Activated T-helper 2 cell treated with anti-CD3 and anti-CD28 coated beads, Interferon-gamma antibody, Interleukin-2, Interleukin-4, amounts not matched to agents 10 μg/mL and 5 μg/mL and 100 μg/mL, durations not matched to agents 14 hours and 24 hours and 36 hours (primary cell): ENCODE results near the gene PTK6. TPM values are rescaled to one million over a fixed set of nuclear protein-coding genes. Genes with fewer than 3 reads are reported as not detected.

ENCODE experiments used
- DNase-seq: peaks from one replicate; pipeline ENCODE4 v3.0.0; 2021; ENCODE audit warnings: low spot score
- H3K27ac Mint-ChIP-seq: one replicate; pipeline ENCODE4 v1.8.0; 2021; ENCODE audit warnings: mixed read lengths
- H3K27me3 Mint-ChIP-seq: one replicate; pipeline ENCODE4 v1.8.0; 2021; ENCODE audit warnings: low read depth, mixed read lengths
- H3K36me3 Mint-ChIP-seq: one replicate; pipeline ENCODE4 v1.8.0; 2021; ENCODE audit warnings: low read depth, mixed read lengths
- H3K4me1 Mint-ChIP-seq: one replicate; pipeline ENCODE4 v1.8.0; 2021; ENCODE audit warnings: low read depth, mixed read lengths
- H3K4me3 Mint-ChIP-seq: one replicate; pipeline ENCODE4 v1.8.0; 2021; ENCODE audit warnings: low read depth, mild to moderate bottlenecking, moderate library complexity, mixed read lengths
- H3K9me3 Mint-ChIP-seq: one replicate; pipeline ENCODE4 v1.8.0; 2021; ENCODE audit warnings: mixed read lengths
- intact Hi-C: fragments of 100-400 bp; cut with micrococcal nuclease; formaldehyde crosslinking; loops from one replicate; pipeline ENCODE4 v1.15.1; 2023
- total RNA-seq: library from RNA; stranded (reverse); gene quantifications from 2 replicates; pipeline ENCODE4 v1.2.3, GENCODE V29; 2022

The PTK6 gene
- total RNA-seq, 1 donor from 2014 or later: 0.46 TPM

DNA sequence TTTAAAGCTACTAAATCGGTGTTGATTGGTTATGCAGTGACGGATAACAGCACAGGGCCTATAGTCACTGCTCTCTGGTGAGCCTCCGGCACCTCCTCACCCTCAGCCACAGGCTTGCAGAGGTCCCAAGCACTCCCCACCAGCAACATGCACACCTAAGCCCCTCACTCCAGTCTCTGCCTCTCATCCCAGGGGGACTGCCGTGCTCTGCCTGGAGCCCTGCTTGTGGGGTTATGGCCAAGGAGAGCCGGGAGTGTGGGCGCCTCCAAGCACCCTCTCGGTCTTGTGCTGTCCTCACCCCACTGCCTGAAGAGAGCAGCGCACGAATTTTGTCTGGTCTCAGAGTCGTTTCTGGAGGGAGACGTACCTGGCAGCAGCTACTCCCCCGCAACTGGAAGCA, 31.5 kb downstream of the PTK6 start:
- Mint-ChIP-seq H3K27me3 (peaks cover 17% of the 10 kb centered on the region), H3K4me3 (no peak overlapping the region)

DNA sequence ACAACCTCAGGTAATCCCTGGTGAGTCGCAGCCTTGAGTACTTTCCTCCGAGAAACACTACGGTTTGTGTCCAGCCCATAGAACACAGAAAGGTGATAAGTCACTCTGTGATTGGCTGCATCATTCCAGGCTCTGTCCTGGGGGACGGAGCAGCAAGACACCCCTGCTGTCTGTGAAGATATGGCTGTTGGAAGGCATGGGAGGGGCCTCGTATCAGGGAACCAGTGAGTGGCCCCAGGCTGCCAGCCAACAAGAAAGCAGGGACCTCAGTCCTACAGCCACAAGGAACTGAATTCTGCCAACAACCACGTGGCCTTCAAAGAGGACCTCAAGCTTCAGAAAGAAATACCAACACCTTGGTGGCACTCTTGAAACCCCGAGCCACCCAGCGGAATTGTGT, 31.9 kb downstream of the PTK6 start:
- DNase-seq: no peak
- H3K4me3 Mint-ChIP-seq: no peak overlapping the region
- peaks cover 2% of the 10 kb centered on the region for H3K9me3 Mint-ChIP-seq
- H3K36me3 Mint-ChIP-seq: no peaks in the 10 kb centered on the region
- H3K4me1 Mint-ChIP-seq: no peaks in the 10 kb centered on the region
- H3K27me3 Mint-ChIP-seq: peaks cover 17% of the 10 kb centered on the region
- H3K27ac Mint-ChIP-seq: no peak overlapping the region
- intact Hi-C loops: no loop called here

More for the DNA sequence above, 31.5 kb downstream of the PTK6 start:
- peaks cover 2% of the 10 kb centered on the region for H3K9me3 Mint-ChIP-seq
- H3K36me3 Mint-ChIP-seq: no peaks in the 10 kb centered on the region
- DNase-seq: no peak
- H3K4me1 Mint-ChIP-seq: no peaks in the 10 kb centered on the region
- H3K27ac Mint-ChIP-seq: no peak overlapping the region
- intact Hi-C loops: no loop called here

DNA sequence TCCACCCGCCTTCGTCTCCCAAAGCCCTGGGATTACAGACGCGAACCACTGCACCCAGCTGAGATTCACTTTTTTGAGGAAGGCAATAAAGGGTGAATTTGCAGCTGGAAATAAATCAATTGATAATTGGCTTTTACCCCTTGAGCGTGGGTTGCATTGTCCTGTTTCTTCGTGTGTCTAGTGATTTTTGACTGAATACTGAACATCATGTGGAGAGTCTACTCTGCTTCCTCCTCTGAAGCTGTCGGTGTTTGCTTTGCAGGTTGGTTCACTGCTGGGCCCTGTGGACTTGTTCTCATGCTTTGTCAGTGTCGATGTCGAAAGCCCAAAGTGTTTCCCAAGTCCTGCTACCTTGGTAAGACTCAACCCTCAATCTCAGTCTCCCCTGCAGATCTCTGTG, 32.5 kb downstream of the PTK6 start:
- no peak overlapping the region for H3K27ac Mint-ChIP-seq
- no peaks in the 10 kb centered on the region for H3K4me1 Mint-ChIP-seq
- no peak overlapping the region for H3K4me3 Mint-ChIP-seq
- peaks cover 2% of the 10 kb centered on the region for H3K9me3 Mint-ChIP-seq
- H3K36me3 Mint-ChIP-seq: no peaks in the 10 kb centered on the region
- peaks cover 12% of the 10 kb centered on the region for H3K27me3 Mint-ChIP-seq
- intact Hi-C loops: no loop called here
- DNase-seq: no peak

DNA sequence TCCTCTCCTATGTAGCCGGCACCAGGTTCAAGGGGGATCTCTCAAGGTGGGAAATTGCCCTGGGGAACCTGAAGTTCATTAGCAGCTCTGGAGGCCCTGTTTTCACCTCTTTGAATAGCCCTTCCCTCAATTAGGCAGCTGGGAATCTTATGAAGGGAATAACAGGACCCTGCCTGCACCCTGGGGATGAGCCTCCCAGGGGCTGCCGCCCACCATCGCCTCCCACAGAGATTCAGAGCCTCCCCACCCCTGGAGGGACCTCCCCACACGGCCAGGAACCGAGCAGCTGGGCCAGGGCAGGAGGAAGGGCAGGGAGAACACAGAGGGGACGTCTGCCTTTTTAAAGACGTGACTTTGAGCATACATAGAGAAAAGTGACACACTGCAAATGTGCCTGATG, 33.7 kb downstream of the PTK6 start:
- Mint-ChIP-seq H3K4me1 (no peaks in the 10 kb centered on the region), H3K36me3 (no peaks in the 10 kb centered on the region), H3K9me3 (peaks cover 2% of the 10 kb centered on the region), H3K27ac (no peak overlapping the region), H3K27me3 (peaks cover 8% of the 10 kb centered on the region), H3K4me3 (no peak overlapping the region)
- DNase-seq: no peak
- intact Hi-C loops: no loop called here

GRCh38 chr20:63502671-63503172, 34.5 kb downstream of the PTK6 start:
- Mint-ChIP-seq H3K27me3 (peaks cover 9% of the 10 kb centered on the region), H3K4me1 (no peaks in the 10 kb centered on the region), H3K27ac (no peak overlapping the region), H3K4me3 (no peak overlapping the region), H3K36me3 (no peaks in the 10 kb centered on the region), H3K9me3 (peaks cover 2% of the 10 kb centered on the region)
- intact Hi-C loops: no loop called here
- no peak for DNase-seq

GRCh38 chr20:63501818-63502670, 35.1 kb downstream of the PTK6 start:
- intact Hi-C loops: no loop called here

GRCh38 chr20:63500902-63501817, 36.0 kb downstream of the PTK6 start:
- Mint-ChIP-seq H3K9me3 (peaks cover 2% of the 10 kb centered on the region), H3K27me3 (peaks cover 21% of the 10 kb centered on the region), H3K36me3 (no peaks in the 10 kb centered on the region), H3K4me1 (peaks cover 1% of the 10 kb centered on the region), H3K4me3 (no peak overlapping the region), H3K27ac (no peak overlapping the region)
- no peak for DNase-seq
- intact Hi-C loops: no loop called here

More at GRCh38 chr20:63501818-63502670, 35.1 kb downstream of the PTK6 start:
- H3K4me1 Mint-ChIP-seq: no peaks in the 10 kb centered on the region
- DNase-seq: no peak
- H3K27me3 Mint-ChIP-seq: peaks cover 16% of the 10 kb centered on the region
- no peak overlapping the region for H3K4me3 Mint-ChIP-seq
- H3K9me3 Mint-ChIP-seq: peaks cover 2% of the 10 kb centered on the region
- no peaks in the 10 kb centered on the region for H3K36me3 Mint-ChIP-seq
- no peak overlapping the region for H3K27ac Mint-ChIP-seq

GRCh38 chr20:63500151-63500901, 36.9 kb downstream of the PTK6 start:
- DNase-seq: no peak
- H3K36me3 Mint-ChIP-seq: no peaks in the 10 kb centered on the region
- intact Hi-C loops: no loop called here
- H3K4me1 Mint-ChIP-seq: peaks cover 2% of the 10 kb centered on the region
- H3K4me3 Mint-ChIP-seq: no peak overlapping the region
- peaks cover 22% of the 10 kb centered on the region for H3K27me3 Mint-ChIP-seq
- H3K9me3 Mint-ChIP-seq: peaks cover 2% of the 10 kb centered on the region
- H3K27ac Mint-ChIP-seq: no peak overlapping the region

DNA sequence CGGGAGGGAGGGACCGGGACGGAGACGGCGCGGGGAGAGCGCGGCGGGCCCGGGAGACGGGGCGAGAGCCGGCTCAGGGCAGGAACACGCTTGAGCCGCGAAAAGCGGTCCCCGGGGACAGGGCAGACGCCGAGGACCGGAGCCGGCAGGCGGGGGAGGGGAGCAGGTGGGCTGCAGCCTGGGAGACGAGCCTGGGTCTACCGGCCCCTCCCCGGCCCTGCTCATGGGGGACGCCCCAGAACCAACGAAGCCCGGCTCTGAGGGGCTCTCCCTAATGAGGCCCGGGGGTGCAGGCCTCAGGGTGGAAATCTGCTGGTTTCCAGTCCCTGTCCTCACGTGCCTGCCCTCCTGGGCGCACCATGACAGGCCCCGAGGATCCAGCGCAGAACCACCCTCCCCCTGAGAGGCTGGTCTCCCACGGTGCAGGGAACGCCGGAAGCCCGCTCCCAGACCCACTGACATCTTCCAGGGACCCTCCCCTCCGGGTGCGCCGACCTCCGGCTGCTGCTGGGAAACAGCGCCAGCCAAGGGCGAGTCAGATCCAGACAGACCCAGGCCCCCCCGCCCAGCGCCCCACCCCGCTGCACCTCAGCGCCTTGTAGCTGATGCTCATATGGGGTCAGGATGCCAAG, 37.7 kb downstream of the PTK6 start:
- Mint-ChIP-seq H3K27me3 (peaks cover 22% of the 10 kb centered on the region), H3K36me3 (no peaks in the 10 kb centered on the region), H3K27ac (no peak overlapping the region), H3K4me3 (no peak overlapping the region), H3K9me3 (peaks cover 2% of the 10 kb centered on the region), H3K4me1 (peaks cover 2% of the 10 kb centered on the region)
- DNase-seq: no peak
- intact Hi-C loops: no loop called here

GRCh38 chr20:63498960-63499337, 38.2 kb downstream of the PTK6 start, which contains the start of gene EEF1A2:
Gene EEF1A2, minus strand, starts transcription at chr20:63499083. Its CDS starts 1,320 bp downstream, at chr20:63497763.
- H3K4me3 Mint-ChIP-seq: no peak within 1 kb of the TSS

DNA sequence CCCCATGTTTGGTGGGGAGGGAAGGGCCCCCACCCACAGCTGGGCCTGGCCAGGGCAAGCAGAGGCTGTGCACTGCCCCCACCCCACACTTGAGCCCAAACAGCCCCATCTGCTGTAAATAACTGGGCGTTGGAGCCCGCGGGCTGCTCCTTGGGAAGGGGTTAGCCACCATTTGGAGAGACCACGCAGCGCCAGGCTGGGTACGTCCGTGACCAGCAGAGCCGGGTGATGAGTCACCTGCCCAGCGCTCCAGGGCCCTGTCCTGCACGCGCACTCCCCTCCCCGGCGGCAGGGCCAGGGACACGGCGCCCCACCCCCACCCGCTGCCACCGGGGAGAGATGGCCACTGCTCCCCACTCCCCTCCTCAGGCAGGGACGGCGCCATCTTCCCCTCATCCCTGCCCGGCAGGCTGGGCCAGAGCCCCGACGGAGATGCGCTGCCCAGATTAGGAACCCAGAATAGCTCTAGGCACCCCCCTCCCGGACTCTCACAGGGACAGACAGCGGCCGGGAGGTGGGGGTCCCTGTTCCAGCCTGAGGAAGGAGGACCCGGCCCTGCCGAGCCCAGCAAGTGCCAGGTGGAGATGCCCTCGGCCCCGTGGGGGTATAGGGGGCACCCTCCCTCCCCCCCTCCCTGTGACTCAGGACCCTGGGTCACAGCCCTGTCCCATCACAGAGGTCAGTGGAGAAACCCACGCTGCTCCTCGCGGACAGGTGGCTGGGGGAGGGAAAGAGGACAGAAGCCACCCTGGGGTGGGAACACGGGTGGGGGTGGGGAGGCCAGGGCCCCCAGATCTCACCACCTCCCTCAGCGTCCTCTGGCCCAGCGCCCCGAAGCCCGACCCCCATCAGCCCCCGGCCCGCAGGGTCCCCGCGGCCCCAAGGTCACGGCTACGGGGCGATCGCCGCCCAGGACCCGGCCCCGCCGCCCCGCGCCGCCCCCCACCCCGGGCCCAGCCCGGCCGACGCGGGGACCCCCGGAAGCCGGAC, 38.9 kb downstream of the PTK6 start:
- Mint-ChIP-seq H3K4me1 (peaks cover 2% of the 10 kb centered on the region), H3K36me3 (no peaks in the 10 kb centered on the region), H3K4me3 (no peak overlapping the region), H3K27me3 (peaks cover 19% of the 10 kb centered on the region), H3K9me3 (no peaks in the 10 kb centered on the region), H3K27ac (no peak overlapping the region)
- DNase-seq: no peak
- intact Hi-C loops: loop anchor here (2.0 kb wide), 1 partner anchor 63 kb away; no protein-coding TSS in a partner anchor

More at GRCh38 chr20:63498960-63499337, 38.2 kb downstream of the PTK6 start, which contains the start of gene EEF1A2:
- H3K27ac Mint-ChIP-seq: no peak within 1 kb of the TSS
- H3K9me3 Mint-ChIP-seq: peaks cover under 1% of the 10 kb centered on the region
- peaks cover 20% of the 10 kb centered on the region for H3K27me3 Mint-ChIP-seq
- DNase-seq: no peak
- H3K4me1 Mint-ChIP-seq: peaks cover 2% of the 10 kb centered on the region
- H3K36me3 Mint-ChIP-seq: no peaks in the 10 kb centered on the region
- intact Hi-C loops: no loop called here
